ENCODE data around the gene CARF. TPM values are rescaled to one million over a fixed set of nuclear protein-coding genes. Genes with fewer than 3 reads are reported as not detected.

Gene CARF
- total RNA-seq, 1 experiment from 2014 or later: 3.3 TPM

GRCh38 chr2:202910698-202911097 is 1.4 kb upstream of the CARF start:
- no peaks in the 10 kb centered on the region for H3K27me3 Mint-ChIP-seq (ENCODE audit: low read depth)
- H3K27ac Mint-ChIP-seq: no peak overlapping the region
- peaks cover 20% of the 10 kb centered on the region for H3K36me3 Mint-ChIP-seq
- POLR2A ChIA-PET: no interaction called here
- CTCF ChIA-PET: interaction anchor here (1.5 kb wide), 1 partner anchor 321 kb away, joined by 3 read pairs; no protein-coding TSS in a partner anchor
- H3K4me3 Mint-ChIP-seq: peak overlapping the region; percentile 95
- peaks cover 4% of the 10 kb centered on the region for H3K9me3 Mint-ChIP-seq
- DNase-seq (ENCODE audit: low spot score) (no peak), ATAC-seq (no peak)
- peaks cover 21% of the 10 kb centered on the region for H3K4me1 Mint-ChIP-seq
- TF ChIP-seq ETV6 (CRISPR knock-in tag; IDR thresholded peaks at IDR 0.05): no peak
- TF ChIP-seq ZNF121 (CRISPR knock-in tag; IDR thresholded peaks at IDR 0.05): no peak
- no peak for TF ChIP-seq ATF2 (CRISPR knock-in tag; IDR thresholded peaks at IDR 0.05; ENCODE audit: borderline replicate concordance, low read depth)
- TF ChIP-seq OVOL2 (CRISPR knock-in tag; IDR thresholded peaks at IDR 0.05; ENCODE audit: borderline replicate concordance): no peak
- no peak for TF ChIP-seq CDX4 (CRISPR knock-in tag; IDR thresholded peaks at IDR 0.05; ENCODE audit: borderline replicate concordance)
- no peak for TF ChIP-seq NR3C1 (CRISPR knock-in tag; conservative IDR thresholded peaks at IDR 0.05; ENCODE audit: low read depth)
- TF ChIP-seq ZNF281 (CRISPR knock-in tag; IDR thresholded peaks at IDR 0.05): no peak
- TF ChIP-seq RELA (CRISPR knock-in tag; IDR thresholded peaks at IDR 0.05; ENCODE audit: borderline replicate concordance): no peak
- no peak for TF ChIP-seq IRF1 (CRISPR knock-in tag; IDR thresholded peaks at IDR 0.05)
- no peak for TF ChIP-seq TP53 (CRISPR knock-in tag; IDR thresholded peaks at IDR 0.05)
- no peak for TF ChIP-seq FOXP4 (CRISPR knock-in tag; IDR thresholded peaks at IDR 0.05)
- TF ChIP-seq GTF2I (CRISPR knock-in tag; conservative IDR thresholded peaks at IDR 0.05): no peak
- TF ChIP-seq ATF6 (CRISPR knock-in tag; IDR thresholded peaks at IDR 0.05): no peak
- TF ChIP-seq NR2C2 (CRISPR knock-in tag; IDR thresholded peaks at IDR 0.05): no peak
- TF ChIP-seq ZBTB43 (CRISPR knock-in tag; IDR thresholded peaks at IDR 0.05): no peak
- TF ChIP-seq STAT6 (CRISPR knock-in tag; conservative IDR thresholded peaks at IDR 0.05; ENCODE audit: low read depth): no peak
- TF ChIP-seq HMGXB4 (CRISPR knock-in tag; IDR thresholded peaks at IDR 0.05): no peak
- TF ChIP-seq NR1H2 (CRISPR knock-in tag; IDR thresholded peaks at IDR 0.05): no peak

Data from WTC11 (cell line).